ACC112 (cell line): ENCODE measurements around the gene TMED3.

Experiments
- H2AFZ ChIP-seq: fragments of 200-600 bp; sonication (generic); one replicate; pipeline ENCODE4 v1.6.0; 2017; ENCODE audit warnings: antibody characterized with exemption, low read length; ENCODE audit not compliant: unreplicated experiment
- H3K27ac ChIP-seq: fragments of 200-600 bp; sonication (generic); 2 replicates; pipeline ENCODE4 v1.5.1; 2014; ENCODE audit warnings: low read depth, mild to moderate bottlenecking, antibody characterized with exemption, low read length, moderate library complexity
- H3K27me3 ChIP-seq: fragments of 200-600 bp; sonication (generic); 2 replicates; pipeline ENCODE4 v1.6.1; 2014; ENCODE audit warnings: mild to moderate bottlenecking, antibody characterized with exemption, low read length, moderate library complexity, mixed read lengths; ENCODE audit not compliant: insufficient read depth
- H3K36me3 ChIP-seq: fragments of 200-600 bp; sonication (generic); 2 replicates; pipeline ENCODE4 v1.6.1; 2016; ENCODE audit warnings: mild to moderate bottlenecking, antibody characterized with exemption, low read length, moderate library complexity, mixed read lengths; ENCODE audit not compliant: insufficient read depth
- H3K4me1 ChIP-seq: fragments of 200-600 bp; sonication (generic); one replicate; pipeline ENCODE4 v1.6.1; 2016; ENCODE audit warnings: low read length, mixed read lengths; ENCODE audit not compliant: insufficient read depth, unreplicated experiment, control insufficient read depth
- H3K4me3 ChIP-seq: fragments of 200-600 bp; sonication (generic); 2 replicates; pipeline ENCODE4 v1.5.1; 2014; ENCODE audit warnings: mild to moderate bottlenecking, low read depth, low read length
- H3K79me2 ChIP-seq: fragments of 200-600 bp; sonication (generic); one replicate; pipeline ENCODE4 v1.6.0; 2016; ENCODE audit warnings: low read length; ENCODE audit not compliant: control insufficient read depth, unreplicated experiment, insufficient read depth

TMED3 gene

GRCh38 chr15:79310985-79311900 is at the start of gene TMED3:
TSS of gene TMED3 (plus strand) at chr15:79311112. CDS start at chr15:79311250, 138 bp downstream.
- peaks cover 35% of the 10 kb centered on the region for H3K79me2 ChIP-seq
- peak within 1 kb of the TSS; percentile 96 for H3K4me3 ChIP-seq
- peaks cover 39% of the 10 kb centered on the region for H3K27me3 ChIP-seq
- H3K36me3 ChIP-seq = peaks cover 28% of the 10 kb centered on the region
- no peak within 1 kb of the TSS for H3K27ac ChIP-seq
- peak within 1 kb of the TSS; percentile 85 for H2AFZ ChIP-seq
- H3K4me1 ChIP-seq = peaks cover 10% of the 10 kb centered on the region

GRCh38 chr15:79261836-79262235 is 49.1 kb upstream of the TMED3 start:
- Histone ChIP-seq H3K27ac (no peak overlapping the region), H3K36me3 (no peaks in the 10 kb centered on the region), H3K4me1 (no peaks in the 10 kb centered on the region), H3K4me3 (no peak overlapping the region), H3K79me2 (no peaks in the 10 kb centered on the region), H2AFZ (no peak overlapping the region), H3K27me3 (peaks cover 54% of the 10 kb centered on the region)

GRCh38 chr15:79265167-79265566 is 45.7 kb upstream of the TMED3 start:
- Histone ChIP-seq H3K27ac (no peak overlapping the region), H3K79me2 (no peaks in the 10 kb centered on the region), H3K4me3 (no peak overlapping the region), H3K27me3 (peaks cover 71% of the 10 kb centered on the region), H3K36me3 (no peaks in the 10 kb centered on the region), H3K4me1 (no peaks in the 10 kb centered on the region), H2AFZ (no peak overlapping the region)

GRCh38 chr15:79265987-79266579 is 44.8 kb upstream of the TMED3 start:
- no peak overlapping the region for H2AFZ ChIP-seq
- H3K4me3 ChIP-seq = no peak overlapping the region
- H3K4me1 ChIP-seq = no peaks in the 10 kb centered on the region
- H3K27ac ChIP-seq = no peak overlapping the region
- peaks cover 70% of the 10 kb centered on the region for H3K27me3 ChIP-seq
- no peaks in the 10 kb centered on the region for H3K36me3 ChIP-seq
- H3K79me2 ChIP-seq = no peaks in the 10 kb centered on the region

GRCh38 chr15:79282371-79283251 is 28.3 kb upstream of the TMED3 start, which contains the start of gene ANKRD34C:
TSS of gene ANKRD34C (plus strand) at chr15:79282722. CDS start at chr15:79293285, 10,563 bp downstream.
- no peak within 1 kb of the TSS for H3K27ac ChIP-seq
- H3K79me2 ChIP-seq = no peaks in the 10 kb centered on the region
- H3K4me3 ChIP-seq = no peak within 1 kb of the TSS
- H3K36me3 ChIP-seq = no peaks in the 10 kb centered on the region
- H3K27me3 ChIP-seq = peaks cover 98% of the 10 kb centered on the region
- no peak within 1 kb of the TSS for H2AFZ ChIP-seq
- H3K4me1 ChIP-seq = no peaks in the 10 kb centered on the region

- H3K4me3 ChIP-seq = no peak overlapping the region
- no peak overlapping the region for H3K27ac ChIP-seq
- H3K36me3 ChIP-seq = no peaks in the 10 kb centered on the region
- no peak overlapping the region for H2AFZ ChIP-seq
- H3K4me1 ChIP-seq = no peaks in the 10 kb centered on the region
- no peaks in the 10 kb centered on the region for H3K79me2 ChIP-seq
- H3K27me3 ChIP-seq = peaks cover 100% of the 10 kb centered on the region
Measured at GRCh38 chr15:79283252-79284048, 27.5 kb upstream of the TMED3 start.

GRCh38 chr15:79290642-79291275 is 20.2 kb upstream of the TMED3 start:
- Histone ChIP-seq H2AFZ (no peak overlapping the region), H3K27ac (no peak overlapping the region), H3K36me3 (no peaks in the 10 kb centered on the region), H3K27me3 (peaks cover 82% of the 10 kb centered on the region), H3K4me3 (no peak overlapping the region), H3K4me1 (no peaks in the 10 kb centered on the region), H3K79me2 (no peaks in the 10 kb centered on the region)

GRCh38 chr15:79292011-79292410 is 18.9 kb upstream of the TMED3 start:
- Histone ChIP-seq H2AFZ (no peak overlapping the region), H3K36me3 (no peaks in the 10 kb centered on the region), H3K27me3 (peaks cover 81% of the 10 kb centered on the region), H3K4me1 (no peaks in the 10 kb centered on the region), H3K4me3 (no peak overlapping the region), H3K79me2 (no peaks in the 10 kb centered on the region), H3K27ac (no peak overlapping the region)

GRCh38 chr15:79294075-79294474 is 16.8 kb upstream of the TMED3 start:
- Histone ChIP-seq H3K27me3 (peaks cover 86% of the 10 kb centered on the region), H3K27ac (no peak overlapping the region), H3K4me3 (no peak overlapping the region), H3K4me1 (no peaks in the 10 kb centered on the region), H3K79me2 (no peaks in the 10 kb centered on the region), H3K36me3 (no peaks in the 10 kb centered on the region), H2AFZ (no peak overlapping the region)
